Ishikawa (cell line): Measurements from ENCODE around the gene AK5.

Experiments used
- CREB1 ChIP-seq: IDR thresholded peaks from 2 replicates; pipeline ENCODE4 v1.6.1; 2012; ENCODE audit warnings: low read depth
- EP300 ChIP-seq: IDR thresholded peaks from 2 replicates; pipeline ENCODE4 v1.6.1; 2012; ENCODE audit warnings: borderline replicate concordance
- TAF1 ChIP-seq: IDR thresholded peaks from 2 replicates; pipeline ENCODE4 v1.6.1; 2012; ENCODE audit warnings: low read depth, mild to moderate bottlenecking
- YY1 ChIP-seq: IDR thresholded peaks from 2 replicates; pipeline ENCODE4 v1.6.1; 2012; ENCODE audit warnings: low read depth
- TF ChIP-seq, protein P1 (sequence below): IDR thresholded peaks from 2 replicates; pipeline ENCODE4 v1.6.1; 2012

DNA sequence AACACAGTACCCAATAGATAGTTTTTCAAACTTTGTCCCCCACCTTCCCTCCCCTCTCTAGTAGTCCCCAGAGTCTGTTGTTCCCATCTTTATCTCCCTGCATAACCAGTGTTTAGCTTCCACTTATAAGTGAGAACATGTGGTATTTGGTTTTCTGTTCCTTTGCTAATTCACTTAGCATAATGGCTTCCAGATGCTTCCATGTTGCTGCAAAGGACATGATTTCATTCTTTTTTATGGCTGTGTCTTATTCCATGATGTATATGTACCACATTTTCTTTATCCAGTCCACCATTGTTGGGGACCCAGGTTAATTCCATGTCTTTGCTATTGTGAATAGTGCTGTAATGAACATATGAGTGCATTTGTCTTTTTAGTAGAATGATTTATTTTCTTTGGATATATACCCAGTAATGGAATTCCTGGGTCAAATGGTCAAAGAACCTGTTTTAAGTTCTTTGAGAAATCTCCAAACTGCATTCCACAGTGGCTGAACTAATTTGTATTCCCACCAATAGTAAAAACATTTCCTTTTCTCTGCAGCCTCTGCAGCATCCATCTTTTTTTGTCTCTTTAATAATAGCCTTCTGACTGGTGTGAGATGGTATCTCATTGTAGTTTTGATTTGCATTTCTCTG lies 126.0 kb downstream of the AK5 start:
- TF ChIP-seq, protein P1, sequence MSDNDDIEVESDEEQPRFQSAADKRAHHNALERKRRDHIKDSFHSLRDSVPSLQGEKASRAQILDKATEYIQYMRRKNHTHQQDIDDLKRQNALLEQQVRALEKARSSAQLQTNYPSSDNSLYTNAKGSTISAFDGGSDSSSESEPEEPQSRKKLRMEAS = no peak
- no peak for TF ChIP-seq EP300
- TF ChIP-seq CREB1 = no peak
- no peak for TF ChIP-seq YY1
- TF ChIP-seq TAF1 = no peak
